ENCODE measurements around the gene ITPR1.

DNA sequence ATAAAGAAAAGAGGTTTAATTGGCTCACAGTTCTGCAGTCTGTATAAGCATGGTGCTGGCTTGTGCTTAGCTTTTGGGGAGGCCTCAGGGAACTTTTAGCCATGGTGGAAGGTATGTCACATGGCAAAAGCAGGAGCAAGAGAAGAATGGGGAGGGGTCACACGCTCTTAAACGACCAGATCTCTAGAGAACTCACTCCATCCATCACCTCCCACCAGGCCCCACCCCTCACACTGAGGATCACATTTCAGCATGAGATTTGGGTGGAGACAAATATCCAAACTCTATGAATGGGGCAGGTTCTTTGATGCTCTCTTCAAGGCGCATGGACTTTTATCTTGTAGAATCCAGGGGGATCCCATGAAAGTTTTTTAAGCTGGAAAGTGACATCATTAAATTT is 75.7 kb downstream of the ITPR1 start:
- TF ChIP-seq CTCF (IDR thresholded peaks at IDR 0.05; ENCODE audit: low read length) (no peak), EZH2 (IDR thresholded peaks at IDR 0.05; ENCODE audit: borderline replicate concordance, low read length) (no peak)
